HepG2 (cell line): ENCODE results near the gene CARHSP1. TPM values are rescaled to one million over a fixed set of nuclear protein-coding genes. Genes with fewer than 3 reads are reported as not detected.

Source experiments
- AKAP8 ChIP-seq: sonication (generic); formaldehyde crosslinking; IDR thresholded peaks from 2 replicates; pipeline ENCODE4 v1.5.1; 2020; ENCODE audit warnings: mild to moderate bottlenecking, missing genetic modification reagents
- ARHGAP35 ChIP-seq: sonication (generic); formaldehyde crosslinking; IDR thresholded peaks from 2 replicates; pipeline ENCODE4 v1.9.0; 2022; ENCODE audit warnings: mild to moderate bottlenecking, inconsistent platforms, moderate library complexity, missing genetic modification reagents, borderline replicate concordance
- EHMT2 ChIP-seq: fragments of 200-600 bp; sonication (generic); IDR thresholded peaks from 2 replicates; pipeline ENCODE4 v1.7.0; 2017; ENCODE audit warnings: antibody characterized with exemption, low read depth, low read length, borderline replicate concordance
- GLMP ChIP-seq: sonication (generic); formaldehyde crosslinking; IDR thresholded peaks from 2 replicates; pipeline ENCODE4 v1.9.0; 2021; ENCODE audit warnings: missing genetic modification reagents, mild to moderate bottlenecking, borderline replicate concordance
- HNF4G ChIP-seq, 2 experiments: sonication (generic) in 1 of 2; formaldehyde crosslinking in 1 of 2; IDR thresholded peaks; 2 replicates each; pipeline versions ENCODE4 v1.4.0 to v1.6.1; 2011 to 2020; ENCODE audit warnings: borderline replicate concordance in 2 of 2, low read depth in 2 of 2, mild to moderate bottlenecking in 2 of 2, low read length in 1 of 2, missing genetic modification reagents in 1 of 2, moderate library complexity in 1 of 2
- HOMEZ ChIP-seq: IDR thresholded peaks from 2 replicates; pipeline ENCODE4 v1.6.1; 2016; ENCODE audit warnings: low read depth
- IRF1 ChIP-seq: sonication (generic); formaldehyde crosslinking; IDR thresholded peaks from 2 replicates; pipeline ENCODE4 v1.4.0; 2020; ENCODE audit warnings: low read depth, mild to moderate bottlenecking, missing genetic modification reagents
- KAT2B ChIP-seq: fragments of 150-350 bp; IDR thresholded peaks from 2 replicates; pipeline ENCODE4 v1.6.1; 2014; ENCODE audit warnings: low read depth, low read length, borderline replicate concordance
- NFAT5 ChIP-seq: sonication (generic); formaldehyde crosslinking; IDR thresholded peaks from 2 replicates; pipeline ENCODE4 v1.4.0; 2020; ENCODE audit warnings: missing genetic modification reagents
- PCBP1 ChIP-seq: fragments of 200-400 bp; formaldehyde crosslinking; IDR thresholded peaks from 2 replicates; pipeline ENCODE4 v1.6.1; 2017; ENCODE audit warnings: mild to moderate bottlenecking, low read depth, low read length, borderline replicate concordance
- REPIN1 ChIP-seq: sonication (generic); formaldehyde crosslinking; IDR thresholded peaks from 2 replicates; pipeline ENCODE4 v1.8.0; 2022; ENCODE audit warnings: missing genetic modification reagents, low read depth, mild to moderate bottlenecking, borderline replicate concordance
- ZBTB46 ChIP-seq: sonication (generic); formaldehyde crosslinking; IDR thresholded peaks from 2 replicates; pipeline ENCODE4 v1.4.0; 2020; ENCODE audit warnings: mild to moderate bottlenecking, missing genetic modification reagents, borderline replicate concordance
- ZNF17 ChIP-seq: sonication (generic); formaldehyde crosslinking; IDR thresholded peaks from 2 replicates; pipeline ENCODE4 v1.5.0; 2020; ENCODE audit warnings: mild to moderate bottlenecking, missing genetic modification reagents
- ZNF230 ChIP-seq: sonication (generic); formaldehyde crosslinking; IDR thresholded peaks from 2 replicates; pipeline ENCODE4 v1.4.0; 2020; ENCODE audit warnings: mild to moderate bottlenecking, missing genetic modification reagents
- ZNF24 ChIP-seq: fragments of 450-650 bp; IDR thresholded peaks from 2 replicates; pipeline ENCODE4 v1.6.1; 2017; ENCODE audit warnings: antibody characterized with exemption, mild to moderate bottlenecking
- ZNF878 ChIP-seq: sonication (generic); formaldehyde crosslinking; IDR thresholded peaks from 2 replicates; pipeline ENCODE4 v1.8.1; 2023; ENCODE audit warnings: mild to moderate bottlenecking, missing genetic modification reagents, moderate library complexity
- polyA plus RNA-seq, 8 experiments: library from polyadenylated mRNA; depleted of rRNA in 3 of 8; stranded (reverse) in 7 of 8; unstranded in 1 of 8; fragments of >200 nt; fragmentation: Illumina TruSeq in 4 of 8; extraction: Trizol in 4 of 8; gene quantifications; 2 replicates each; pipeline versions ENCODE4 v1.2.1 to v1.2.3, GENCODE V29; 2011 to 2016; ENCODE audit warnings: low read depth in 4 of 8, missing spikeins in 1 of 8, mixed read lengths in 1 of 8; ENCODE audit not compliant: insufficient read depth in 1 of 8
- total RNA-seq, 5 experiments: library from RNA; depleted of rRNA; stranded (reverse); fragments of >200 nt; fragmentation: Illumina TruSeq; extraction: Trizol; gene quantifications; 2 replicates each; pipeline ENCODE4 v1.2.3, GENCODE V29; 2016; ENCODE audit warnings: low read depth in 1 of 5

The CARHSP1 gene
- total and polyA plus RNA-seq, 2 of the 13 experiments (the other 11 are each of a cell fraction or from before 2014, with no cell fraction given): 173 to 345 TPM

GRCh38 chr16:8869212-8869987 lies 594 bp upstream of the CARHSP1 start (continued):
- 0 out of 2 replicates have a peak, but pooled peaks have one; percentile 20 for TF ChIP-seq ZBTB46 (CRISPR knock-in tag)
- no peak for TF ChIP-seq ZNF230 (CRISPR knock-in tag)
- TF ChIP-seq KAT2B: no peak
- TF ChIP-seq ZNF24: no peak
- TF ChIP-seq ARHGAP35 (CRISPR knock-in tag): no peak
- no peak for TF ChIP-seq PCBP1
- peak; percentile 76; the same call in 1 of the 2 replicates for TF ChIP-seq HOMEZ (CRISPR knock-in tag)
- TF ChIP-seq AKAP8 (CRISPR knock-in tag): peak; percentile 70; the same call in 1 of the 2 replicates
- TF ChIP-seq REPIN1 (CRISPR knock-in tag): peak; percentile 20; the same call in 1 of the 2 replicates
- no peak for TF ChIP-seq HNF4G (IDR thresholded peaks at IDR 0.05; ENCODE audit: borderline replicate concordance, low read depth, low read length)
- no peak for TF ChIP-seq HNF4G (CRISPR knock-in tag; IDR thresholded peaks at IDR 0.05; ENCODE audit: borderline replicate concordance, low read depth)
- TF ChIP-seq IRF1 (CRISPR knock-in tag): no peak
- TF ChIP-seq ZNF17: no peak
- TF ChIP-seq GLMP: no peak
- TF ChIP-seq ZNF878 (CRISPR knock-in tag): peak; percentile 85; the same call in 1 of the 2 replicates
- no peak for TF ChIP-seq EHMT2
- no peak for TF ChIP-seq NFAT5 (CRISPR knock-in tag)
